Loucy (cell line): ENCODE data around the gene RAPGEF2.

Experiments used
- H2AFZ ChIP-seq: fragments of 200-600 bp; sonication (generic); 2 replicates; pipeline ENCODE4 v1.6.0; 2016; ENCODE audit warnings: antibody characterized with exemption, mild to moderate bottlenecking, low read length, moderate library complexity
- H3F3A ChIP-seq: fragments of 200-600 bp; 2 replicates; pipeline ENCODE4 v1.6.0; 2016; ENCODE audit warnings: antibody characterized with exemption, low read depth, mild to moderate bottlenecking
- H3K27me3 ChIP-seq: fragments of 200-600 bp; sonication (generic); 2 replicates; pipeline ENCODE4 v1.6.1; 2014; ENCODE audit warnings: low read length, mild to moderate bottlenecking; ENCODE audit not compliant: insufficient read depth, poor library complexity, severe bottlenecking
- H3K36me3 ChIP-seq: fragments of 200-600 bp; sonication (generic); 2 replicates; pipeline ENCODE4 v1.6.1; 2016; ENCODE audit warnings: low read length; ENCODE audit not compliant: insufficient read depth
- H3K4me1 ChIP-seq: fragments of 200-600 bp; sonication (generic); 2 replicates; pipeline ENCODE4 v1.5.1; 2014; ENCODE audit warnings: low read length, mild to moderate bottlenecking; ENCODE audit not compliant: insufficient read depth, poor library complexity, severe bottlenecking
- H3K4me2 ChIP-seq: fragments of 200-600 bp; sonication (generic); 2 replicates; pipeline ENCODE4 v1.6.0; 2014; ENCODE audit warnings: antibody characterized with exemption, low read length, low read depth, mild to moderate bottlenecking; ENCODE audit not compliant: poor library complexity, severe bottlenecking
- H3K4me3 ChIP-seq: fragments of 200-600 bp; sonication (generic); 2 replicates; pipeline ENCODE4 v1.5.1; 2014; ENCODE audit warnings: low read length, mild to moderate bottlenecking, mixed read lengths; ENCODE audit not compliant: poor library complexity, severe bottlenecking
- H3K79me2 ChIP-seq: fragments of 200-600 bp; sonication (generic); 2 replicates; pipeline ENCODE4 v1.6.1; 2014; ENCODE audit warnings: low read length; ENCODE audit not compliant: insufficient read depth
- H3K9ac ChIP-seq: fragments of 200-600 bp; sonication (generic); 2 replicates; pipeline ENCODE4 v1.6.0; 2014; ENCODE audit warnings: mild to moderate bottlenecking, low read depth, low read length, moderate library complexity; ENCODE audit not compliant: poor library complexity, severe bottlenecking
- H3K9me2 ChIP-seq: fragments of 200-600 bp; sonication (generic); replicated peaks from 2 replicates; pipeline ENCODE4 v1.6.1; 2016; ENCODE audit warnings: low read depth, low read length, mixed read lengths
- H3K9me3 ChIP-seq: fragments of 200-600 bp; sonication (generic); 2 replicates; pipeline ENCODE4 v1.6.1; 2014; ENCODE audit warnings: mild to moderate bottlenecking, antibody characterized with exemption, low read length, low read depth; ENCODE audit not compliant: insufficient read depth
- H4K20me1 ChIP-seq: fragments of 200-600 bp; sonication (generic); 2 replicates; pipeline ENCODE4 v1.6.0; 2014; ENCODE audit warnings: antibody characterized with exemption, low read length, mild to moderate bottlenecking; ENCODE audit not compliant: insufficient read depth, poor library complexity, severe bottlenecking
- EZH2phosphoT487 ChIP-seq: fragments of 200-600 bp; IDR thresholded peaks from 2 replicates; pipeline ENCODE4 v1.6.1; 2018; ENCODE audit warnings: antibody characterized with exemption, mild to moderate bottlenecking, moderate library complexity, borderline replicate concordance
- TF ChIP-seq, protein P1 (sequence below): fragments of 200-600 bp; sonication (generic); conservative IDR thresholded peaks from 2 replicates; pipeline ENCODE4 v1.5.1; 2014; ENCODE audit warnings: mild to moderate bottlenecking, antibody characterized with exemption, low read length

The RAPGEF2 gene

GRCh38 chr4:159278399-159278798, 175.5 kb downstream of the RAPGEF2 start:
- peaks cover 14% of the 10 kb centered on the region for H3K4me1 ChIP-seq
- TF ChIP-seq EZH2phosphoT487: no peak
- TF ChIP-seq, protein P1, sequence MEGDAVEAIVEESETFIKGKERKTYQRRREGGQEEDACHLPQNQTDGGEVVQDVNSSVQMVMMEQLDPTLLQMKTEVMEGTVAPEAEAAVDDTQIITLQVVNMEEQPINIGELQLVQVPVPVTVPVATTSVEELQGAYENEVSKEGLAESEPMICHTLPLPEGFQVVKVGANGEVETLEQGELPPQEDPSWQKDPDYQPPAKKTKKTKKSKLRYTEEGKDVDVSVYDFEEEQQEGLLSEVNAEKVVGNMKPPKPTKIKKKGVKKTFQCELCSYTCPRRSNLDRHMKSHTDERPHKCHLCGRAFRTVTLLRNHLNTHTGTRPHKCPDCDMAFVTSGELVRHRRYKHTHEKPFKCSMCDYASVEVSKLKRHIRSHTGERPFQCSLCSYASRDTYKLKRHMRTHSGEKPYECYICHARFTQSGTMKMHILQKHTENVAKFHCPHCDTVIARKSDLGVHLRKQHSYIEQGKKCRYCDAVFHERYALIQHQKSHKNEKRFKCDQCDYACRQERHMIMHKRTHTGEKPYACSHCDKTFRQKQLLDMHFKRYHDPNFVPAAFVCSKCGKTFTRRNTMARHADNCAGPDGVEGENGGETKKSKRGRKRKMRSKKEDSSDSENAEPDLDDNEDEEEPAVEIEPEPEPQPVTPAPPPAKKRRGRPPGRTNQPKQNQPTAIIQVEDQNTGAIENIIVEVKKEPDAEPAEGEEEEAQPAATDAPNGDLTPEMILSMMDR: no peak
- no peaks in the 10 kb centered on the region; the same call in 1 of the 2 replicates for H3K36me3 ChIP-seq
- H3K9me3 ChIP-seq: peaks cover 3% of the 10 kb centered on the region; the same call in 1 of the 2 replicates
- no peaks in the 10 kb centered on the region for H3F3A ChIP-seq
- H3K4me2 ChIP-seq: no peak overlapping the region
- H3K79me2 ChIP-seq: no peaks in the 10 kb centered on the region
- H4K20me1 ChIP-seq: no peaks in the 10 kb centered on the region
- no peak overlapping the region for H3K4me3 ChIP-seq
- H2AFZ ChIP-seq: no peak overlapping the region
- H3K9me2 ChIP-seq: no peaks in the 10 kb centered on the region
- no peaks in the 10 kb centered on the region for H3K27me3 ChIP-seq
- no peak overlapping the region for H3K9ac ChIP-seq

- no peaks in the 10 kb centered on the region for H4K20me1 ChIP-seq
- TF ChIP-seq EZH2phosphoT487: no peak
- TF ChIP-seq, protein P1: no peak
- H3K9me3 ChIP-seq: peaks cover 3% of the 10 kb centered on the region; the same call in 1 of the 2 replicates
- H3K9ac ChIP-seq: no peak overlapping the region
- H3K27me3 ChIP-seq: no peaks in the 10 kb centered on the region
- 0 out of 2 replicates have a peak, but pooled peaks cover 4% of the 10 kb centered on the region for H3K79me2 ChIP-seq
- H3K4me3 ChIP-seq: no peak overlapping the region
- H3K9me2 ChIP-seq: no peaks in the 10 kb centered on the region
- H3F3A ChIP-seq: no peaks in the 10 kb centered on the region
- no peak overlapping the region for H2AFZ ChIP-seq
- peaks cover 16% of the 10 kb centered on the region for H3K4me1 ChIP-seq
- no peak overlapping the region for H3K4me2 ChIP-seq
- H3K36me3 ChIP-seq: no peaks in the 10 kb centered on the region; the same call in 1 of the 2 replicates
Observed at GRCh38 chr4:159279084-159279483, 176.2 kb downstream of the RAPGEF2 start.

DNA sequence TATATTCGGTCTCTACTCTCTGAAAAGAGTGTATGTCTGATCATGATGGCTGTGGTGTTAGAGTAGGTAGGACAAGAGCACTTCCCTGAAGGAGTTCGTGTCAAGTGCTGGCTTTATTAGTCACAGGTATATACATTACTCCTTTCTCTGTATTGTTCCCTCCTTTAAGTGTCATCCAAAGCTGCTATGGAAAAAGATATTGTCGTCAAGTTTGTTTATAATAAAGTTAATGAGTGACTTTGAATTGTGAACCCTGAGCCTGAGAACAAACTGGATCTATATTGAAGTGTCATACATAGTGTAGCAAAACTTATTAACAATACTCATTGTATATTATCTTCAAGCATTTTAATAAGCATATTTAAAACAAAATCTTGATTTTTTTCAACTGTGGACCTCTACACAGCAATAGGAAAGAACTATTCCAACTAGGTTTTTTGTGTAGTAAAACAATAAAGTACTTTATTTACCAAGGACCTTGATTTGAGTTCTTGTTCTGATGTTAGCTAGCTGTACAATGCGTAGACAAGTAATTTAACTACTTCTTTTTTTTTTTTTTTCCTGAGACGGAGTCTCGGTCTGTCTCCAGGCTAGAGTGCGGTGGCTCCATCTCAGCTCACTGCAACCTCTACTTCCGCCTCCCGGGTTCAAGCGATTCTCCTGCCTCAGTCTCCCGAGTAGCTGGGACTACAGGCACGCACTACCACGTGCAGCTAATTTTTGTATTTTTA, 177.7 kb downstream of the RAPGEF2 start:
- Histone ChIP-seq H3K9ac (no peak overlapping the region), H3K79me2 (0 out of 2 replicates have a peak, but pooled peaks cover 5% of the 10 kb centered on the region), H2AFZ (no peak overlapping the region), H4K20me1 (no peaks in the 10 kb centered on the region), H3K9me2 (no peaks in the 10 kb centered on the region), H3K36me3 (no peaks in the 10 kb centered on the region; the same call in 1 of the 2 replicates), H3K4me1 (peaks cover 16% of the 10 kb centered on the region), H3K4me2 (no peak overlapping the region), H3K27me3 (no peaks in the 10 kb centered on the region), H3K9me3 (peaks cover 3% of the 10 kb centered on the region; the same call in 1 of the 2 replicates), H3F3A (no peaks in the 10 kb centered on the region), H3K4me3 (no peak overlapping the region)
- no peak for TF ChIP-seq EZH2phosphoT487
- TF ChIP-seq, protein P1: no peak
